ENCODE results near the gene ARID3A.

Gene ARID3A

GRCh38 chr19:897442-898039 lies 28.3 kb upstream of the ARID3A start:
- no peak overlapping the region for H3K4me3 ChIP-seq (ENCODE audit: low read length)
- H3K4me1 ChIP-seq (ENCODE audit: control insufficient read depth, insufficient read depth, low read length): no peaks in the 10 kb centered on the region
- no peak overlapping the region for H3K27ac ChIP-seq (ENCODE audit: low read depth, low read length)
- peaks cover 4% of the 10 kb centered on the region for H3K36me3 ChIP-seq (ENCODE audit: control insufficient read depth, insufficient read depth, low read length)
- no peaks in the 10 kb centered on the region for H3K27me3 ChIP-seq (ENCODE audit: control insufficient read depth, insufficient read depth, low read length)
- no peak overlapping the region for H3K9ac ChIP-seq (ENCODE audit: low read length)

GRCh38 chr19:898663-899062 lies 27.2 kb upstream of the ARID3A start:
- no peaks in the 10 kb centered on the region for H3K27me3 ChIP-seq (ENCODE audit: control insufficient read depth, insufficient read depth, low read length)
- no peaks in the 10 kb centered on the region for H3K4me1 ChIP-seq (ENCODE audit: control insufficient read depth, insufficient read depth, low read length)
- H3K36me3 ChIP-seq (ENCODE audit: control insufficient read depth, insufficient read depth, low read length): peaks cover 4% of the 10 kb centered on the region
- H3K27ac ChIP-seq (ENCODE audit: low read depth, low read length): no peak overlapping the region
- no peak overlapping the region for H3K4me3 ChIP-seq (ENCODE audit: low read length)
- no peak overlapping the region for H3K9ac ChIP-seq (ENCODE audit: low read length)

- Histone ChIP-seq H3K36me3 (ENCODE audit: control insufficient read depth, insufficient read depth, low read length) (peaks cover 4% of the 10 kb centered on the region), H3K27ac (ENCODE audit: low read depth, low read length) (no peak overlapping the region), H3K9ac (ENCODE audit: low read length) (no peak overlapping the region), H3K4me1 (ENCODE audit: control insufficient read depth, insufficient read depth, low read length) (no peaks in the 10 kb centered on the region), H3K27me3 (ENCODE audit: control insufficient read depth, insufficient read depth, low read length) (no peaks in the 10 kb centered on the region), H3K4me3 (ENCODE audit: low read length) (no peak overlapping the region)
These were observed 26.3 kb upstream of the ARID3A start for GRCh38 chr19:899336-900042.

- no peak overlapping the region for H3K9ac ChIP-seq (ENCODE audit: low read length)
- no peaks in the 10 kb centered on the region for H3K27me3 ChIP-seq (ENCODE audit: control insufficient read depth, insufficient read depth, low read length)
- no peak overlapping the region for H3K27ac ChIP-seq (ENCODE audit: low read depth, low read length)
- no peak overlapping the region for H3K4me3 ChIP-seq (ENCODE audit: low read length)
- peaks cover 4% of the 10 kb centered on the region for H3K36me3 ChIP-seq (ENCODE audit: control insufficient read depth, insufficient read depth, low read length)
- no peaks in the 10 kb centered on the region for H3K4me1 ChIP-seq (ENCODE audit: control insufficient read depth, insufficient read depth, low read length)
These were observed 25.9 kb upstream of the ARID3A start for GRCh38 chr19:900043-900301.

GRCh38 chr19:900302-901111 lies 25.3 kb upstream of the ARID3A start:
- peaks cover 4% of the 10 kb centered on the region for H3K36me3 ChIP-seq (ENCODE audit: control insufficient read depth, insufficient read depth, low read length)
- no peak overlapping the region for H3K4me3 ChIP-seq (ENCODE audit: low read length)
- H3K4me1 ChIP-seq (ENCODE audit: control insufficient read depth, insufficient read depth, low read length): no peaks in the 10 kb centered on the region
- no peak overlapping the region for H3K27ac ChIP-seq (ENCODE audit: low read depth, low read length)
- no peak overlapping the region for H3K9ac ChIP-seq (ENCODE audit: low read length)
- H3K27me3 ChIP-seq (ENCODE audit: control insufficient read depth, insufficient read depth, low read length): no peaks in the 10 kb centered on the region

GRCh38 chr19:901216-902092 lies 24.4 kb upstream of the ARID3A start:
- Histone ChIP-seq H3K27ac (ENCODE audit: low read depth, low read length) (no peak overlapping the region), H3K4me3 (ENCODE audit: low read length) (no peak overlapping the region), H3K36me3 (ENCODE audit: control insufficient read depth, insufficient read depth, low read length) (peaks cover 4% of the 10 kb centered on the region), H3K4me1 (ENCODE audit: control insufficient read depth, insufficient read depth, low read length) (no peaks in the 10 kb centered on the region), H3K9ac (ENCODE audit: low read length) (no peak overlapping the region), H3K27me3 (ENCODE audit: control insufficient read depth, insufficient read depth, low read length) (no peaks in the 10 kb centered on the region)

- Histone ChIP-seq H3K27me3 (ENCODE audit: control insufficient read depth, insufficient read depth, low read length) (no peaks in the 10 kb centered on the region), H3K36me3 (ENCODE audit: control insufficient read depth, insufficient read depth, low read length) (peaks cover 4% of the 10 kb centered on the region), H3K9ac (ENCODE audit: low read length) (no peak overlapping the region), H3K4me3 (ENCODE audit: low read length) (no peak overlapping the region), H3K27ac (ENCODE audit: low read depth, low read length) (no peak overlapping the region), H3K4me1 (ENCODE audit: control insufficient read depth, insufficient read depth, low read length) (no peaks in the 10 kb centered on the region)
These were observed 23.8 kb upstream of the ARID3A start for GRCh38 chr19:902093-902370.

GRCh38 chr19:902446-903226 lies 23.2 kb upstream of the ARID3A start:
- Histone ChIP-seq H3K36me3 (ENCODE audit: control insufficient read depth, insufficient read depth, low read length) (peaks cover 4% of the 10 kb centered on the region), H3K4me1 (ENCODE audit: control insufficient read depth, insufficient read depth, low read length) (no peaks in the 10 kb centered on the region), H3K27me3 (ENCODE audit: control insufficient read depth, insufficient read depth, low read length) (no peaks in the 10 kb centered on the region), H3K27ac (ENCODE audit: low read depth, low read length) (no peak overlapping the region), H3K9ac (ENCODE audit: low read length) (no peak overlapping the region), H3K4me3 (ENCODE audit: low read length) (no peak overlapping the region)

- peaks cover 4% of the 10 kb centered on the region for H3K36me3 ChIP-seq (ENCODE audit: control insufficient read depth, insufficient read depth, low read length)
- no peaks in the 10 kb centered on the region for H3K4me1 ChIP-seq (ENCODE audit: control insufficient read depth, insufficient read depth, low read length)
- no peak overlapping the region for H3K9ac ChIP-seq (ENCODE audit: low read length)
- H3K27ac ChIP-seq (ENCODE audit: low read depth, low read length): no peak overlapping the region
- H3K4me3 ChIP-seq (ENCODE audit: low read length): no peak overlapping the region
- H3K27me3 ChIP-seq (ENCODE audit: control insufficient read depth, insufficient read depth, low read length): no peaks in the 10 kb centered on the region
These were observed 22.5 kb upstream of the ARID3A start for GRCh38 chr19:903266-903797.

GRCh38 chr19:904545-904944 lies 21.3 kb upstream of the ARID3A start:
- Histone ChIP-seq H3K36me3 (ENCODE audit: control insufficient read depth, insufficient read depth, low read length) (peaks cover 4% of the 10 kb centered on the region), H3K9ac (ENCODE audit: low read length) (no peak overlapping the region), H3K27me3 (ENCODE audit: control insufficient read depth, insufficient read depth, low read length) (no peaks in the 10 kb centered on the region), H3K27ac (ENCODE audit: low read depth, low read length) (no peak overlapping the region), H3K4me1 (ENCODE audit: control insufficient read depth, insufficient read depth, low read length) (no peaks in the 10 kb centered on the region), H3K4me3 (ENCODE audit: low read length) (no peak overlapping the region)

GRCh38 chr19:906480-906879 lies 19.4 kb upstream of the ARID3A start:
- Histone ChIP-seq H3K4me1 (ENCODE audit: control insufficient read depth, insufficient read depth, low read length) (no peaks in the 10 kb centered on the region), H3K27me3 (ENCODE audit: control insufficient read depth, insufficient read depth, low read length) (no peaks in the 10 kb centered on the region), H3K4me3 (ENCODE audit: low read length) (no peak overlapping the region), H3K36me3 (ENCODE audit: control insufficient read depth, insufficient read depth, low read length) (peaks cover 4% of the 10 kb centered on the region), H3K27ac (ENCODE audit: low read depth, low read length) (no peak overlapping the region), H3K9ac (ENCODE audit: low read length) (no peak overlapping the region)

Data from rectal smooth muscle tissue (tissue), 1 donor.